GM18951 (cell line): ENCODE data around the gene EEF1G.

Experiments
- POLR2A ChIP-seq: IDR thresholded peaks from 4 replicates; pipeline ENCODE4 v1.6.1; 2011; ENCODE audit warnings: mild to moderate bottlenecking; ENCODE audit not compliant: insufficient read length, insufficient read depth; ENCODE audit errors: extremely low read depth
- in situ Hi-C: fragments of 300-500 bp; cut with MboI; formaldehyde crosslinking; loops from one replicate; pipeline ENCODE4 v1.12.0; 2022; ENCODE audit warnings: low sequenced_read_pairs, mixed read lengths, inconsistent platforms; ENCODE audit not compliant: unreplicated experiment

Gene EEF1G

DNA sequence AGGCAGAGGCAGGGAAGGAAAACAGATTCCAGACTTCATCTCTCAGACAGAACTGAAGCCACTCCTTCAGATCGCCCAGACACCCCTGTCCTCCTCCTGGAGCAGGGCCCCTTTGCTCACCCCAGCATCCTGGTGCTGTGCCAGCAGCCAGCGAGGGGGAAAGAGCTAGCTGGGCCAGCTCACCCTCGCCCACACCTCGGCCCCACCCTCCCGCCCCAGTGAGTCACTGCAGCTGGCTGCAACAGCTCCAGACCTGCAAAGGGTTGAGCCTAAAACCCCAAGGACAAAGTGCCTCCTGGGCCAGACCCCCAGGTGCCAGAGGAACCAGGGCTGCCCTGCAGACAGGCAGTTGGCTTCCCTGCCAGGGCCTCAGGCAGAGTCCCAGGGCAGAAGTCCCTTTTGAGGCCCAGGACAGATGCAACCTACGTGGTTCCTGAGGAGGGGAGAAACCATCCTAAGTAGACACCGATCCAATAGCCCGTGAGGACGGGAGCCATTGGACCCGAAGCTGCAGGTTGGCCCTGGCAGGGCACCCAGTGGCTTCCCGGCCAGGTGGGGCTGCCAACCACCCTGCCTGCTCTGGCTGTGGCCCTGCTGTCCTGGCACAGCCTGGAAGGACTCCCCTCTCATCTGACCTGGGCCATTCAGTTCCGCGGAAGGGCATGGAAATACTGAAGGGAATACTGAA lies 34.3 kb downstream of the EEF1G start:
- in situ Hi-C loops = no loop called here

DNA sequence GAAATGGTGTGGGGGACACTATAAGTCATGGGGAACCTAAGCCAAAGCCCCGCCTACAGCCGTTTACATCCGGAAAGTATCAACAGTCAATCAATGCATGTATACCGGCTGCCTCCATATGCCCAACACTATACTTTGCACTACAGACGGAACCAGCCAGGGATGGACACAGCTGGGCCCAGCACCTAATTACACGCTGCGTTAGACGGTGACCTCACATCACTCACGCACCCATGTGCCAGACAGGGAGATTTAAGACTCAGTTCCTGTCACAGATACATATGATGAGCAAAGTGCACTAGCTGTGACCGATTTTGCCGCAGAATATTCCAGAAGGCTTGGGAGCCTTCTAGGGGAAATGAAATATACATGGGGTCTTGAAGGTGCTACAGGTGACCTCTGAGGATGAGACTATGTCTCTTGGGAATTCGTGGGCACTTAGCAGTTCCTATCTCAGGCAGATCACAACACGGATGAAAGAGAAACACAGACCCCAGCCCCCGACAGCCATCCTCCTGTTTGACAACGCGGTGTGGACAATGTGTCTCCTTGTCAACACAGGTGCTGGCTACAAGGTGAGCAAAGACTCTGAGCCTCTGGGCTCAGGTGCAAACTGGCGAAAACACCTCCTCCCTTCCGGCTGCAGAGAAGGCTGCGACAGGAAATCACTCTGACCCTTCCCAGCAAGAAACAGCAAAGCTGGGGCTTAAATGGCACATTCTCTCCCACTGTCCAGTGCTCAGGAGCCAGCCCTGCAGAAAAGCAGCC lies 35.0 kb downstream of the EEF1G start:
- in situ Hi-C loops = no loop called here
- no peak for TF ChIP-seq POLR2A

More for the DNA sequence above, 34.3 kb downstream of the EEF1G start:
- TF ChIP-seq POLR2A = no peak

DNA sequence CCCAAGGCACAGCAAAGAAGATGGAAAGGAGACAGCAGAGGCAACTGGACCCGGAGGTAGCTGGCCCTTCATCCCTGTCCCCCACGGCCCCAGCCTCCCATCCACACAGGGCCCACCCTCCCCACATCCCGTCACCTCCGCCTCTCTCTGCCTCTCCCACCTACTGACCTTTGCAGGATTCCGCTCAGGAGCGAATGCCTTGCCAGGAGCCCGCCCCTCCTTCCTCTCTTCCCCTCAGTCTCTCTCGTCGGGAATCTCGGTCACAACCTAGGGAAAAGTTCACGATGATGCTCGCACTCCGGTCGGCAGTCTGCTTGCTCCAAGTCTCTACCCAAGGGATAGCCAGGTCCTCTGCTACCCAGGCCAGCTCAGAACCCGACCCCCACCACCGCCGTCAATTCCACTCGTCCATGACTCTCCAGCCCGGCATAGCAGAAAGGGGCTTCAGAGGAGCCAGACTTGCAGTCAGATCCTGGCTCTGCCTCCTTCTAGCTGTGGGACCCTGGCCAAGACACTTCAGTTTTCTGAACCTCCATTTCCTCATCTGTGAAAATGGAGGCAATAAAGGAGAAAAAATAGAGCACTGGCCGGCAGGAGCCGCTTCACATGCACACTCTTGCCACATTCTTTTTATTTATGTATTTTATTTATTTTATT lies 37.3 kb downstream of the EEF1G start:
- in situ Hi-C loops = no loop called here
- no peak for TF ChIP-seq POLR2A

DNA sequence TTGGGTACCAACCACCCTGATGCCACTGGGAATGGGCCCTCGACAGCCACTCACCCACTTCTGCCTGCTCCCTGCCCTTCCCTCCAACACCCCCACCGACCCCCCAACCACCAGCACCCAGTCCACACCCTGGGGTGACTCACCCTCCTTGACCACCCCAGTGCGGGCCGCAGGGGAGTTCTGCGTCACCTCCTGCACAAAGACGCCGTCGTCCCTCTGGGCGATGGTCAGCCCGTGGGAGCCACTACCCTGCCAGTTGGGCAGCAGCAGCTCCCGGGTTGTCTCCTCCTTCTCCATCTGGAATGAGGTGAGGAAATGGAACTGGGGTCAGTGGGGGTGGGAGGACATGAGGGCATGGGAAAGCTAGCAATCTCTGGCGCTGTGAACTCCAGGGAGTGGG lies 37.9 kb downstream of the EEF1G start:
- in situ Hi-C loops = no loop called here
- no peak for TF ChIP-seq POLR2A

DNA sequence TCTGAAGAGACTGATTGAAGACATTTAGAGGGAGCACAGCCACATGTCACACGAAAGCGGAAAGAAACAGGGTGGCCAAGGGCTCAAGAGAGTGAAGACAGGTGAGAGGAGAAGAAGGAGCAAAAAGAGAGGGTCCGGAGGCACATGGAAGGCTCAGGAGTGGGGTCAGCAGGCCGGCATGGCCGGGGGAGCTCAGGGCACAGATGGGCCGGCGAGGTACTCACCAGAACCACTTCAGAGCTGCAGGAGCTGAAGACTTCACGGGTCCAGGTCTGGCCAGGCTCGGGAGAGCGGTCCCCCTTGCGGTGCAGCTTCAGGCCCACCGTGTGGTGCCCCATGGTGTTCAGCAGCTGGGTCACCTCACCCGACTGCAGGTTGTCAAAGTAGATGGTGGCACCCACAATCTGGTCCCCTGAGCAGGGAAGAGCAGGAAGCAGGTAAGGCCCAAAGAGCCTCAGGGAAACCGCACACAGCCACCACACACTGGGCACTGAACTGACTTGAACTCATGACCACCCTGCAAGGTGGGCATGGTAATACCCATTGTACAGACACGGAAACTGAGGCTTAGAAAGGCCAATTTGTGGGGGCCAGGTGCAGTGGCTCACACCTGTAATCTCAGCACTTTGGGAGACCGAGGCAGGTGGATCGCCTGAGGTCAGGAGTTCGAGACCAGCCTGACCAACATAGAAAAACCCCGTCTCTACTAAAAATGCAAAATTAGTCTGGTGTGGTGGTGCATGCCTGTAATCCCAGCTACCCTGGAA lies 38.7 kb downstream of the EEF1G start:
- TF ChIP-seq POLR2A = no peak
- in situ Hi-C loops = no loop called here

DNA sequence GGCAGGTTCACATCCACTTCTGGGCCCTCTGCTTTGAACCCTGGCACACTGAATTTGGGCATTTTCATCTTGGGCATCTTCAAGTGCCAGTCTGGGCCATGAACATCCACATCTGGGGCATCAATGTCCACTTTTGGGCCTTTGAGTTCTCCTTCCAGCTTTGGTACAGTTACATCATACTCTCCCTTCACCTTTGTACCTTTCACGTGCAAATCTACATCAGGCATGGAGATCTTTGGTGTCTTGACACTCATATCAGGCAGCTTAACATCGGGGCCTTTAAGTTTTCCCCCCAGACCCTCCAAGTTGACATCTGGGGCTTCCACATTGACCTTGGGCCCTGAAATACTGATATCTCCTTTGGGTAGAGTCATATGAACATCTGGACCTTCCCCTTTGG lies 41.6 kb downstream of the EEF1G start:
- in situ Hi-C loops = no loop called here
- TF ChIP-seq POLR2A = no peak

DNA sequence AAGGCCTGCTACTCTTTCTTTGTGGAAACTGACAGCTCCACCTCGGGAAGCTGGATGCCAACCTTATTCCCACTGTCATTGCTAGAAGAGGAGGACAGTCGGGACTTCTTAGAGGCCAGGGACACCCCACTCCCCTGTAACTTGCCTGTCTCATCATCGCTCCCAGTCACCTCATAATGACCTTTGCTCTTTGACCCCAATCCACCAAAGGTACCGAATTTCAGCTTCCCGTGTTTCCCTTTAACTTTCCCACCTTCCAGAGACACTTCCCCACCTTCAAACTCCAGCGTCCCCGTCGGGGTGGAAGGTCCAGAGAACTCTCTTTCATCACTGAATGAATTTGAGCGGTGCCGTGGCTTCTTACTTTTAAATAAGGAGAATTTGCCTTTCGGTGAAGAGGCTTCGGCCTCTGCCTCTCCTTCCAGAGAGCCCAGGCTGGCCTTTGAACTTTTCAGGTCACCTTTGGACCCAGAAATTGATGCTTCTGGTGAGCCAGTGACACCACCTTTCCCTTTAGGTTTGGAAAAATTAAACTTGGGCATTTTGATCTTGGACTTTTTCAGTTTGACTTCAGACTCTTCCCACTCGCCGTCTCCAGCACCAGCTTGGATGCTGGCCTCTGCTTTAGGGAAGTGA lies 56.8 kb downstream of the EEF1G start:
- no peak for TF ChIP-seq POLR2A
- in situ Hi-C loops = no loop called here

DNA sequence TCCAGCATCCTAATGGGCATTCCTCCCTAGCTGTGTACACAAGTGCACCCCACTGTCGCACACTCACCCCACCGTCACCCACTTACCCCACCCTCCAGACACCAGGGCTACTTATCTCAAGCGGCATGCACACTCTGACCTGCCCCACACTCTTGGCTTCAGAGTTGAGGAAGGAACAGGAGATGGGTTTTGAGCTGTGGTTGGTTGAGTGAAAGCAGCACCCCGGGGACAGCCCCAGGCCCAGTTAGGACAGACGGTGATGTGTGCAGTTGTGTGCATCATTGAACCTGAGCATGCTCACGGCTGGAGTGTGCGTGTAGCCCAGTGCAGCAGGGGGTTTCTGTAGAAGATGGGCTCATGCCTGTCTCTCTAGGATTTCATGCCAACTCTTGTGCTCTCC lies 59.5 kb downstream of the EEF1G start:
- no peak for TF ChIP-seq POLR2A
- in situ Hi-C loops = no loop called here

DNA sequence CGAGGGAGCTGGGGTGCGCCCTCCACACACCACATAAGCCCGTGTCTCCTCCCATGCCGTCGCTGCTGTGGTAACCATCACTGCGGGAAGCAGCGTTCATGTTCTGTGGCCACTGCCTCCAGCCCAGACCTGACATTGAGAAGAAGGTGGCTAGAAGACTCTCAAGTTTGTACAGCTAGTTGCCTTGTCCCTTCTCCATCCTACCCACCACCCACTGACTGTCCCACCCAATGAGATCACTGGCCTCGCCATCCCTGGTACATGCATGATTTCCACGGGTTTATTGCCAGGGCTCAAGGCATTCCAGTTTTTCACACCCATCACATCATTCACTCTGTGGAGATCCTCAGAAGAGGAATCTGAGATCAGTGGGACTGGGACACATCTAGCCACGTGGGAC lies 60.1 kb downstream of the EEF1G start:
- TF ChIP-seq POLR2A = no peak
- in situ Hi-C loops = no loop called here

DNA sequence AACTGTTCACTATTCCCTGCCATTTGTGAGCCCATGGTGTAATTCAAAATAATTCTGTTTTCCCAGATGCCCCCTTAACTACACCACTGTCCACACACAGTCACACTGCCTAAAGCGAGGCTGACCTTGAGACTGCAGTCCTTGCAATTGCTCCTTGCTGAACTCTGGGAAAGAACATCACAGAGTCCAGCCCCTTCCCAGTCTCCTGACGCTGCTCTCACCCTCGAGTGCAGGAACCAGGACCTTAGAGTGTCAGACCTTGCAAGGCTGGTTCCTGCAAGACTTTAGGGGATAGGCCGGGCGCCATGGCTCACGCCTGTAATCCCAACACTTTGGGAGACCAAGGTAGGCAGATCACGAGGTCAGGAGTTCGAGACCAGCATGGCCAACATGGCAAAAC lies 60.7 kb downstream of the EEF1G start:
- in situ Hi-C loops = no loop called here
- no peak for TF ChIP-seq POLR2A
